ENCODE measurements around the gene FBXL20. TPM values are rescaled to one million over a fixed set of nuclear protein-coding genes. Genes with fewer than 3 reads are reported as not detected.

FBXL20 gene
- total and polyA plus RNA-seq, 2 of the 8 experiments (the other 6 are each of a cell fraction or from before 2014, with no cell fraction given): 5.5 to 11.0 TPM

DNA sequence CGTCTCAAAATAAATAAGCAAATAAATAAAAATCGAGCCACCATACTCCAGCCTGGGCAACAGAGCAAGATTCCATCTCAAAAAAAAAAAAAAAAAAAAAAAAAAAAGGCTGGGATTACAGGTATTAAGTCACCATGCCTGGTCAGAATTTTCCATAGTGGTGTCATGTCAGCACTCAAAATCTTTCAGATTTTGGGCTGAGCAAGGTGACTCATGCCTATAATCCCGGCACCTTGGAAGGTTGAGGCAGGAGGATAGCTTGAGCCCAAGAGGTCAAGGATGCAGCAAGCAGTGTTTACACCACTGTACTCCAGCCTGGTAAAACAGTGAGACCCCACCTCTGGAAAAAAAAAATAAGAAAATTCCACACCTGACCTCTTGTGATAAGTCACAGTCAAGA, 52.2 kb downstream of the FBXL20 start:
- Histone ChIP-seq H4K8ac (ENCODE audit: extremely low read depth, insufficient read depth, low read length) (no peak overlapping the region), H3K56ac (replicated peaks; ENCODE audit: insufficient read length, low read depth, low read length) (no peak overlapping the region), H3K23me2 (ENCODE audit: low read depth, low read length) (no peaks in the 10 kb centered on the region), H3K4me2 (ENCODE audit: insufficient read depth in 1 of 2, low read depth in 2 of 2, low read length in 2 of 2) (no peak overlapping the region), H2BK120ac (replicated peaks; ENCODE audit: low read depth, low read length) (no peak overlapping the region), H3K79me2 (ENCODE audit: control insufficient read depth in 1 of 2, insufficient read depth in 2 of 2, low read length in 2 of 2) (no peaks in the 10 kb centered on the region), H3K14ac (ENCODE audit: insufficient read length) (no peak overlapping the region), H3K36me3 (ENCODE audit: control insufficient read depth in 2 of 4, insufficient read depth in 4 of 4, low read length in 3 of 4) (no peaks in the 10 kb centered on the region), H2AK5ac (ENCODE audit: low read depth, low read length) (no peak overlapping the region), H3K4ac (replicated peaks; ENCODE audit: insufficient read length, low read depth, low read length) (no peak overlapping the region), H2BK15ac (ENCODE audit: low read length) (no peak overlapping the region), H3K27me3 (replicated peaks in 1 of 4; ENCODE audit: control insufficient read depth in 3 of 4, extremely low read depth in 1 of 4, insufficient read depth in 3 of 4, low read length in 3 of 4) (no peaks in the 10 kb centered on the region), H3K4me1 (replicated peaks in 1 of 4; ENCODE audit: control insufficient read depth in 3 of 4, insufficient read depth in 4 of 4, low read length in 3 of 4) (no peaks in the 10 kb centered on the region), H2BK20ac (ENCODE audit: low read length) (no peak overlapping the region), H3K4me3 (ENCODE audit: extremely low read depth in 1 of 4, insufficient read depth in 2 of 4, low read depth in 3 of 4, low read length in 4 of 4) (no peak overlapping the region), H4K5ac (ENCODE audit: insufficient read length, low read depth, low read length) (no peak overlapping the region), H4K91ac (replicated peaks; ENCODE audit: insufficient read length, low read length) (no peak overlapping the region), H3K27ac (ENCODE audit: low read depth, low read length) (no peak overlapping the region), H4K20me1 (replicated peaks in 1 of 2; ENCODE audit: control insufficient read depth in 1 of 2, insufficient read depth in 2 of 2, low read length in 2 of 2) (no peaks in the 10 kb centered on the region), H3K23ac (ENCODE audit: insufficient read length) (no peak overlapping the region), H3K9ac (replicated peaks in 1 of 4; ENCODE audit: extremely low read depth in 1 of 4, low read depth in 3 of 4, low read length in 3 of 4) (no peak overlapping the region), H3K18ac (ENCODE audit: extremely low read depth, low read length) (no peak overlapping the region), H3K79me1 (ENCODE audit: low read depth, low read length) (no peaks in the 10 kb centered on the region), H2BK5ac (ENCODE audit: low read depth, low read length) (no peak overlapping the region), H2BK12ac (ENCODE audit: low read depth, low read length) (no peak overlapping the region), H2AFZ (ENCODE audit: low read length) (no peak overlapping the region), H3K9me3 (ENCODE audit: insufficient read depth in 2 of 2, low read depth in 1 of 2, low read length in 1 of 2) (no peaks in the 10 kb centered on the region)
- 91% methylated on average over 2 of the region's 3 CpGs; no CpG with 5 or more reads in 1 of the 2 experiments for WGBS, 2 experiments (ENCODE audit: extremely low coverage in 1 of 2, insufficient coverage in 1 of 2, insufficient read length in 1 of 2, insufficient replicate concordance in 2 of 2, low coverage in 1 of 2, low lambda C conversion rate in 2 of 2, missing lambda C conversion rate in 1 of 2)
- FAIRE-seq: no peak
- CTCF ChIA-PET (ENCODE audit: partially characterized antibody): no interaction called here
- POLR2A ChIA-PET (ENCODE audit: partially characterized antibody): no interaction called here
- no peak for DNase-seq (ENCODE audit: low read depth in 1 of 2, low spot score in 2 of 2)
- no peak for TF ChIP-seq CHD2 (IDR thresholded peaks at IDR 0.05; ENCODE audit: low read length)
- no peak for TF ChIP-seq SUZ12 (IDR thresholded peaks at IDR 0.05; ENCODE audit: low read length)
- no peak for TF ChIP-seq KDM4A (IDR thresholded peaks at IDR 0.05; ENCODE audit: low read depth, low read length, severe bottlenecking)
- no peak for TF ChIP-seq POLR2AphosphoS5 (IDR thresholded peaks at IDR 0.05; ENCODE audit: low read depth, low read length)
- TF ChIP-seq KDM5A (IDR thresholded peaks at IDR 0.05; ENCODE audit: low read length): no peak
- no peak for TF ChIP-seq GTF2F1 (IDR thresholded peaks at IDR 0.05; ENCODE audit: borderline replicate concordance, low read depth, low read length)

Data from H1 (cell line).